Stimulated activated CD4-positive, alpha-beta T cell treated with anti-CD3 and anti-CD28 coated beads, Interleukin-2, amount 100 ng/mL, for 24 hours (primary cell): ENCODE measurements around the gene CENPL.
"Not testable (repeated sequence)": the region's sequence is repeated elsewhere in the genome, so short reads cannot be mapped to it uniquely, and the experiment has no call there.

Experiments used
- DNase-seq, 2 donors: peaks; one replicate each; pipeline ENCODE4 v3.0.0-alpha.2; 2020

The CENPL gene

GRCh38 chr1:173824315-173825081 lies at the start of gene CENPL, which contains the start of gene DARS2:
Gene CENPL, minus strand, starts transcription at chr1:173824883. Its CDS starts 13,584 bp downstream, at chr1:173811299.
Gene DARS2, plus strand, starts transcription at chr1:173824673. Its CDS starts 557 bp downstream, at chr1:173825230.
- peak; percentile 84 to 88 for DNase-seq

GRCh38 chr1:173871500-173871899 lies 46.8 kb upstream of the CENPL start:
- no peak for DNase-seq

- DNase-seq: no peak
Observed at GRCh38 chr1:173871091-173871490, 46.4 kb upstream of the CENPL start.

- DNase-seq: peak in 1 of 2 donors; percentile 30
Observed at GRCh38 chr1:173870252-173871075, 45.8 kb upstream of the CENPL start.

GRCh38 chr1:173869021-173869359 lies 44.3 kb upstream of the CENPL start:
- DNase-seq: no peak

- DNase-seq: peak; percentile 95 to 97
Observed at GRCh38 chr1:173868266-173869020, 43.8 kb upstream of the CENPL start, which contains the start of gene ZBTB37. Gene ZBTB37, plus strand, starts transcription at chr1:173868380. Its CDS starts 1,846 bp downstream, at chr1:173870226.

GRCh38 chr1:173867753-173868265 lies 43.1 kb upstream of the CENPL start, which contains the start of gene GAS5:
Gene GAS5, minus strand, starts transcription at chr1:173867989.
- DNase-seq: peak; percentile 99 to 100

GRCh38 chr1:173867141-173867752 lies 42.6 kb upstream of the CENPL start:
- peak in 1 of 2 donors; percentile 62 for DNase-seq

- no peak for DNase-seq
Observed at GRCh38 chr1:173866413-173867115, 41.9 kb upstream of the CENPL start.

GRCh38 chr1:173865468-173866164 lies 40.9 kb upstream of the CENPL start:
- no peak for DNase-seq

- DNase-seq: no peak
Observed at GRCh38 chr1:173864179-173864867, 39.6 kb upstream of the CENPL start.

- DNase-seq: no peak
Observed at GRCh38 chr1:173863224-173864161, 38.8 kb upstream of the CENPL start.

- peak in 1 of 2 donors; percentile 22 for DNase-seq
Observed at GRCh38 chr1:173862769-173863223, 38.1 kb upstream of the CENPL start.

- peak; percentile 44 to 62 for DNase-seq
Observed at GRCh38 chr1:173862146-173862768, 37.6 kb upstream of the CENPL start.

- DNase-seq: peak; percentile 38 to 65
Observed at GRCh38 chr1:173861731-173862145, 37.1 kb upstream of the CENPL start.

- DNase-seq: no peak
Observed at GRCh38 chr1:173860065-173860464, 35.4 kb upstream of the CENPL start.

- DNase-seq: not testable (repeated sequence)
Observed at GRCh38 chr1:173859547-173859946, 34.9 kb upstream of the CENPL start.

GRCh38 chr1:173857363-173857917 lies 32.8 kb upstream of the CENPL start:
- DNase-seq: no peak
